ENCODE data around the gene TJP3.

- TF ChIP-seq, protein P1, sequence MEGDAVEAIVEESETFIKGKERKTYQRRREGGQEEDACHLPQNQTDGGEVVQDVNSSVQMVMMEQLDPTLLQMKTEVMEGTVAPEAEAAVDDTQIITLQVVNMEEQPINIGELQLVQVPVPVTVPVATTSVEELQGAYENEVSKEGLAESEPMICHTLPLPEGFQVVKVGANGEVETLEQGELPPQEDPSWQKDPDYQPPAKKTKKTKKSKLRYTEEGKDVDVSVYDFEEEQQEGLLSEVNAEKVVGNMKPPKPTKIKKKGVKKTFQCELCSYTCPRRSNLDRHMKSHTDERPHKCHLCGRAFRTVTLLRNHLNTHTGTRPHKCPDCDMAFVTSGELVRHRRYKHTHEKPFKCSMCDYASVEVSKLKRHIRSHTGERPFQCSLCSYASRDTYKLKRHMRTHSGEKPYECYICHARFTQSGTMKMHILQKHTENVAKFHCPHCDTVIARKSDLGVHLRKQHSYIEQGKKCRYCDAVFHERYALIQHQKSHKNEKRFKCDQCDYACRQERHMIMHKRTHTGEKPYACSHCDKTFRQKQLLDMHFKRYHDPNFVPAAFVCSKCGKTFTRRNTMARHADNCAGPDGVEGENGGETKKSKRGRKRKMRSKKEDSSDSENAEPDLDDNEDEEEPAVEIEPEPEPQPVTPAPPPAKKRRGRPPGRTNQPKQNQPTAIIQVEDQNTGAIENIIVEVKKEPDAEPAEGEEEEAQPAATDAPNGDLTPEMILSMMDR (IDR thresholded peaks at IDR 0.05 in 2 of 3, conservative IDR thresholded peaks at IDR 0.05 in 1 of 3; ENCODE audit: control insufficient read depth in 2 of 3, extremely low read depth in 1 of 3, insufficient read depth in 1 of 3, low read depth in 3 of 3, low read length in 3 of 3): no peak
- no peak for TF ChIP-seq RAD21 (IDR thresholded peaks at IDR 0.05; ENCODE audit: insufficient read depth, low read depth, low read length)
- TF ChIP-seq POLR2A (IDR thresholded peaks at IDR 0.05; ENCODE audit: low read depth, low read length): no peak
- no peak for TF ChIP-seq EZH2 (IDR thresholded peaks at IDR 0.05; ENCODE audit: borderline replicate concordance, control insufficient read depth, low read depth, low read length)
These were observed 10.4 kb upstream of the TJP3 start for GRCh38 chr19:3697671-3698385.

Data from GM12878 (cell line).